NK-92 (cell line): ENCODE results near the gene ESPNL.

ENCODE experiments used
- DNase-seq: peaks from one replicate; lab custom pipeline; 2025; ENCODE audit not compliant: unreplicated experiment; lab: John Stamatoyannopoulos, UW

The ESPNL gene

DNA sequence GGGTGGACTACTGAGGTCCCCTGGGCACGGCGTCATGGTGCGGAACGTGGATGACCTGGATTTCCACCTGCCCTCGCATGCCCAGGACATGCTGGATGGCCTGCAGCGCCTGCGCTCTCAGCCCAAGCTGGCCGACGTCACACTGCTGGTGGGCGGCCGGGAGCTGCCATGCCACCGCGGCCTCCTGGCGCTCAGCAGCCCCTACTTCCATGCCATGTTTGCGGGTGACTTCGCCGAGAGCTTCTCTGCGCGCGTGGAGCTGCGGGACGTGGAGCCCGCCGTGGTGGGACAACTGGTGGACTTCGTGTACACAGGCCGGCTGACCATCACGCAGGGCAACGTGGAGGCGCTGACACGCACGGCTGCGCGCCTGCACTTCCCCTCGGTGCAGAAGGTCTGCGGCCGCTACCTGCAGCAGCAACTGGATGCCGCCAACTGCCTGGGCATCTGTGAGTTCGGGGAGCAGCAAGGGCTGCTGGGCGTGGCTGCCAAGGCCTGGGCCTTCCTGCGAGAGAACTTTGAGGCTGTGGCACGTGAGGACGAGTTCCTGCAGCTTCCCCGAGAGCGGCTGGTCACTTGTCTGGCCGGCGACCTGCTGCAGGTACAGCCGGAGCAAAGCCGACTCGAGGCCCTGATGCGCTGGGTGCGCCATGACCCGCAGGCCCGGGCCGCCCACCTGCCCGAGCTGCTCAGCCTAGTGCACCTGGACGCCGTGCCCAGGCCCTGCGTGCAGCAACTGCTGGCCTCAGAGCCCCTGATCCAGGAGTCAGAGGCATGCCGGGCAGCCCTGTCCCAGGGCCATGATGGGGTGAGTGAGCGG, 40.8 kb downstream of the ESPNL start:
- no peak for DNase-seq

DNA sequence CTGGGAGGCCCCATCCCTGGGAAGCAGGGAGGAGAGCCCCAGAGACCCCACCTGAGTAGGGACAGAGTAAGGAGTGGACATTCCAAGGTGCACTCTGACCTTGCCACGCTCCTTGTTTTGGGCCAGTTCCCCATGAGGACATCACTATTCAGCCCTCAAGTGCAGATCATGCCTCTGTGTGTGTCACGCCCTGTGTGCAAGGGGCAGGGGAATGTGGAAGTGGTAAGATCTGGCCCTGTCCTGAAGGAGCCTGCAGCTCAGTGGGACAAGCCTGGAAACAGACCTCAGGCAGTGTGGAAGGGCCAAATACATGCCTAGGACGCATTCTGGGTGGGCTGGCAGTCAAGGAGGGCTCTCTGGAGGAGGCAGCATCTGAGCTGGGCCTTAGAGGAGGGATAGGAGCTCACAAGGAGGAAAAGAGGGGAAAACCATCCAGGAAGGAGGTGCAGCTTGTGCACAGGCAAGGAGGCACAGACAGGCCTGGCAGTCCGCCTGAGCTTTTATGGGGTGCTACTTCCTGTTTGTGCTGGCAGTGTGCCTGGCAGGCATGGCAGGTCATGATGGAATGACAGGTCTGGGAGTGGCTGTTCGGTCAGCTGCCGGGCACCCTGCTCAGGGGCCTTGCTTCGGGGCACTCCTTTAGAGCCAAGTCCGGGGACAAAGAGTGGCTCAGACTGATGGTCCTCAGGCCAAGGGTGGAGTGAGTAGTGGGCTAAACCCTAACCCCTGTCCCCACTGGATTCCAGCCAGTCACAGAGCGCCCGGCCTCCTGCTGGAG, 41.6 kb downstream of the ESPNL start:
- no peak for DNase-seq

DNA sequence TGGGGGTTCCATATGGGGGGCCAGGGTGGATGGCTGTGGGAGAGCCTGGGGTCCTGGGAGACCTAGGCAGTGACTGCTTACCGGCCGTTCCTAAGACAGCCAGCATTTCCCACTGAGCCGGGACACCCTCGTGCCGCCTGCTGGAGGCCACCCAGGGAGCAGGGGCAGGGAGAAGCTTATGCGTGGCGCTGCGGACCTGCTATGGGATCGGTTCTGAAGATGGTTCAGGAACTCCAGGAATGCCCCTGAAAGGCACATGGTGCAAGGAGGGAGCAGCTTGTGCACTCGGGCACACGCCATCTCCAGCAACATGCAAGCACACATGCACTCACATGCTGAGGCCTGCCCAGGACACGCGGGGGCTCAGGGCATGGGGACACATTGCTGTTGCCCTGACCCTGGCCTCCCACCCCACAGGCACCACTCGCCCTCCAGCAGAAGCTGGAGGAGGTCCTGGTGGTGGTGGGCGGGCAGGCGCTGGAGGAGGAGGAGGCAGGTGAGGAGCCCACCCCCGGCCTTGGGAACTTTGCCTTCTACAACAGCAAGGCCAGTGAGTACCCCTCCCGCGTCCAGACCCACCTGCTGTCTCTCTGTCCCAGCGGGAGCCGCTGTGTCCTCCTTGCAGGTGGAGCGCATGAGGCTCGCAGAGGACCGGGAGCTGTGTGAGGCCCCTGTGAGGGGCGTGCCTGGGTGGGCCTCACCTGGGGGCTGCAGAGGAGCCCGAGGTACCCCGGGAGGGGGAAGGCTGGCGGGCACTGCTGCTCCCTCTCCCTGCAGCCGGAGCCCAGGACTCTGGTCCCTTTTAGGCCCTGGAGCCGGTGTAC, 42.5 kb downstream of the ESPNL start:
- no peak for DNase-seq

DNA sequence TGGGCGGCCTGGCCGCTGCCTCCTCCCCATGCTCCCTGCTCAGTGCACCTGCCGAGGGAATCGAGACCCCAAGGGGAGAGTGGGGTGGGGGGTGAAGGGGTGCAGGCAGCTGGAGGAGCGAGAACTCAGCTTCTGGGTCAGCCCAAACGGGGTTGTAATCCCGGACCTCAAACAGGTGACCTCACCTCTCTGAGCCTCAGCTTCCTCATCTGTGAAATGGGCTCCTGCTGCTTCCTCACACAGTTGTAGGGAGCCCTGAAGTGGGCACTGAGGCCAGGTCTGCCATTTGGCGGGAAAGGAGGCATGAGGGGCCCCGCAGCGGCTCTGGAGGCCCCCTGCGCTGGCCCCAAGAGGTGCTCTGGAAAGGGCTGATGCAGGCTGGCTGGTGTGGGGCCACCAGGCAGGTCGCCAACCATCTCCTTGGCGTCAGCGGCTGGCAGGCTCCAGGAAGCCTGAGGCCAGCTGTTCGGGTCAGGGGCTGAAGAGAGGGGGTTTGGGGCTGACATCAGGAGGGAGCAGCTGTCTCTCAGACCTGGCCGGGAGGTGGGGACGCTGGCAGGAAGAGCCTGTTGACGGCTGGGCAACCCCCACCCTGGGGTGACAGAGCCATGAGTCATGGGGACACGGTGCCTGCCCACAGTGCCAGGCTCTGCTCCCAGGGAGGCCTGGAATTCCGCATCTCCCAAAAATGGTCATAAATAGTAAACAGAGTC, 43.3 kb downstream of the ESPNL start:
- DNase-seq, result no peak

DNA sequence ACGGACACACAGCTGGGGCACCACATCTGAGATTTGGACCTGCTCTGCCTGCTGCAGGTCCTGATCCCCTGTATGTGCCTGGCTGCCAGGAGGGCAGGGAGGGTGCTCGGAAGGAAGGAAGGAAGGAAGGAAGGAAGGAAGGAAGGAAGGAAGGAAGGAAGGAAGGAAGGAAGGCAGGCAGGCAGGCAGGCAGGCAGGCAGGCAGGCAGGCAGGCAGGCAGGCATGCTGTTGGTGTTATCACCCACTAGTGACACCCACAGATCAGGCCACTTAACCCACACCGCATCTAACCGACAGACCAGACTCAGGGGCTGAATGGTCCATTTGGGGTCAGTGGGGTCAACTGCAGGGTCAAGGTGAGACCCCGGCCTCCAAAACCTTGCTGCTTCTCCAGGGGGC, 44.1 kb downstream of the ESPNL start:
- no peak for DNase-seq

DNA sequence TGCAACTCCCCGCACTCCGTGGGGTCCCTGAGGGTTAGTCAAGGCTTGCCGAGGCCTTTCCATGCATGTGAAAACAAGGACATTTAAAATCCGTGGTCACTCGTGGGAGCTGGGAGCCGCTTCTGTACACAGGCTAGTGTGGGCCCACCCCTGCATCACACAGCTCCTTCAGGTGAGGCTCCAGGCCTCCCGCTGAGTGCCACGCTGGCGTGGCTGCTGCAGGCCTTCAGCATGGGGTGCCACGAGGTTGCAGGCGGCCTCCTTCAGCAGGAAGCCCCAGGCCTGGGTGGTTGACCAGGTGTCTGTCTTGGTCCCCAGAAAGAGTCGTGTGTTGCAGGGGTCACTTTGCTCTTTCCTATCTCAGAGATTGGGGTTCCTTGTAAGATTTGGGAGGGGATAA, 44.9 kb downstream of the ESPNL start:
- no peak for DNase-seq

DNA sequence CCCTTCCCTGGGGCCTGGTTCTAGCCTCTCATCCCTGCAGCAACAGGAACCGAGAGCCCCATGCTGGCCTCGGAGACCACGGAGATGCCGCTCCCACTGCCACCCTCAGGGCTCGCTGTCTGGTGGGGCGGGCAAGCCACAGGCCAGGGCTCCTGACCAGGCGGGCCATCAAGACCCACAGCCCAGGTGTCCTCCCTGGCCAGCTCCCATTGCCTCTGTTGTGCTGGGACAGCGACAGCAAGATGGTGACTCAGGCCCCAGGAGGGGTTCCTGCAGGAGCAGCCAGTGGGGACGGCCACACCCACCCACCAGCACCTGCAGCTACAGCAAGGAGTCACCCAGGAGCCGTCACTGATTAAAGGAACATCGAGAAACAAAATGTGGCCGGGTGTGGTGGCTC, 45.7 kb downstream of the ESPNL start:
- DNase-seq, result no peak

DNA sequence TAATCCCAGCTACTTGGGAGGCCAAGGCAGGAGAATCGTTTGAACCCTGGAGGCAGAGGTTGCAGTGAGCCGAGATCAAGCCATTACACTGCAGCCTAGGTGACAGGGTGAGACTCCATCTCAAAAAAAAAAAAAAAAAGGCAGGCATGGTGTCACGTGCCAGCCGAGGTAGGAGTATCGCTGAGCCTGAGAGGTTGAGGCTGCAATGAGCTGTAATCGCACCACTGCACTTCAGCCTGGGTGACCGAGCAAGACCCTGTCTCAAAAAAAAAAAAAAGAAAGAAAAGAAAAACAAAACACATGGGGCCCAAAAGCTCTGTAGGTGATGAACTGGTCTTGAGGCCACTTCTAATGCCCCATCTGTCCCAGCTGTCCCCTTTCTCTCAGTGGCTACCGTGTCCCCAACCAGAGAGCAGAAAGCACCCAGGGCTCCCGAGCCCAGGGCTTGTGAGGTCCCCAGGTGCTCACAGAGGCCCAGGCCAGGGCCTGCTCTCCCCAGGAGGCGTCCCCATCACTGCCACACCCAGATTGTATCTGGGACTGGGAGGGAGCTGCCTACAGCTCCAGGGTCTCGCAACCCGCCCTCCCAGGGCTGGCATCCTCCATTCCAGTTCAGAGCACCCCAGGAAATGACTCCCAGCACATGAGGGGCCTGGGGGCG, 46.9 kb downstream of the ESPNL start:
- DNase-seq, result no peak

DNA sequence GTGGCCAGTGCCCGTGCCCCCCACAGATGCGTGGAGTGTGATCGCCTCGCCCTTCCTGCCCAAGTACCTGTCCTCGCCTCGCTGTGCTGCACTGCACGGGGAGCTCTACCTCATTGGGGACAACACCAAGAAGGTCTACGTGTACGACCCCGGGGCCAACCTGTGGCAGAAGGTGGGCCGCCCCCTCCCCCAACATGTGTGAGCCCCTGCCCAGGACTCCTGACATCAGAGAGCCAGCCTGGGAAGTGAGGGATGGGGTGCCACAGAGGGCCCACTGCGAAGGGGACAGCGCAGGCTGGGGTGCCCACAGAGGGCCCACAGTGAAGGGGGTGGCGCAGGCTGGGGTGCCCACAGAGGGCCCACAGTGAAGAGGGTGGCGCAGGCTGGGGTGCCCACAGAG, 48.8 kb downstream of the ESPNL start:
- DNase-seq, result no peak

DNA sequence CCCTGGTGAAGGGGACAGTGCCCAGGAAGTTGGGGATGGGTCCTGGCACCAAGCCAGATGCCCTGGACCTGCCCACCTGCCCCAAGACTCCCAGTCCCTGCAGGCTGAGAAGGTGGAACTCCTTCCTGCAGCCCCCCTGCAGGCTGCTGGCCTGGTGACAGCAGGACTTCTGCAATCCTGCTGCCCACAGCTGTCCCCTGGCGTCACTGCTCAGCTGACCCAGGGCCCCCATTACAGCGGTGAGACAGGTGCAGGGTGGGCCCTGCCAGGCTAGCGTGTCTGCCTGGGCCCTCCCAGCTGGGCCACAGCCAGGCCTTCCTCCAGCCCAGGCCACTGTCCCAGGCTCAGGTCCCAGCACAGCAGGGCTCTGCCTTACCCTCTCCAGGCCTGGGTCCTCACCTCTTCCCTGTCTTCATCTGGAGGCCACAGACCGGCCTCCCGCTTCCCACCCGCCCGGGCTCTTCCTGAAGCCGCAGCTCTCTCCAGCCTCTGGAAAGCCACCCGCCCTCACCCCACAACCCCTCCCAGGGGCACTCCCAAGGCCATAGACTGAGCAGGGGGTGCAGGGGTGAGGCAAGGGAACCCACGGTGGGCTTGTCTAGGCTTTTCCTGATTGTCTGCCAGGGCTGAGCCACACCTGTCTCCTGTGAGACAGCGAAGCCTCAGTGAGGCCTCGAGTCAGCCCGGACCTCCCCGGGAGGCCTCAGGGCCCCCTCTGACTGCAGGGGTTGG, 49.9 kb downstream of the ESPNL start:
- DNase-seq, result no peak

DNA sequence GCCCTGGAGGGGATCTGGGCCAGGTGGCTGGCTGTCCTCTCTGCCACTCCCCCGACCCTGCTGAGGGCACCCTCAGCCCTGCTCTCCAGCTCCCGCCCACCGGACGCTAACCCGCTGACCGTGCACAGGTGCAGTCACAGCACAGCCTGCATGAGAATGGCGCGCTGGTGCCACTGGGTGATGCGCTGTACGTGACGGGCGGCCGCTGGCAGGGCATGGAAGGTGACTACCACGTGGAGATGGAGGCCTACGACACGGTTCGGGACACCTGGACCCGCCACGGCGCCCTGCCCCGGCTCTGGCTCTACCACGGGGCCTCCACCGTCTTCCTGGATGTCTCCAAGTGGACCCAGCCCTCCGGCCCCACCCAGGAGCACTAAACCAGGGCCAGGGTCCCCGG, 50.5 kb downstream of the ESPNL start:
- DNase-seq, result no peak

DNA sequence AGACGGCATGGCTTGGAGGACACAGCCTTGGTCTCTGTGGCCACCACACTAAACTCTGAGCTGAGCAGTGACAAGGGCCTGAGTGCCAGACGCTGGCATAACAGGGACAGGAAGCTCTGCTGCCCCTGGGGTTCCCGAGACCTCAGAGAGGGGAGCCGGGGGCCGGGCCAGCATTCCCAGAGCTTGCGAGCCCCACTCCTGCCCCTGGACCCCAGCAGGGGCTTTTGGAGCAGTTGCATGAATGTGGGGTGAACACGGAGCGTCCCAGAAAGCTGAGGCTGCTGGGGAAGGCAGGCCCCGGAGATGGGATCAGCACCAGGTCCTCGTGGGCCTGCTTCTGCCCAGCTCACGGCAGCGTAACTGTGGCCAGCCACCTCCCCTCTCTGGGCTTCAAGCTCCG, 51.1 kb downstream of the ESPNL start:
- no peak for DNase-seq

DNA sequence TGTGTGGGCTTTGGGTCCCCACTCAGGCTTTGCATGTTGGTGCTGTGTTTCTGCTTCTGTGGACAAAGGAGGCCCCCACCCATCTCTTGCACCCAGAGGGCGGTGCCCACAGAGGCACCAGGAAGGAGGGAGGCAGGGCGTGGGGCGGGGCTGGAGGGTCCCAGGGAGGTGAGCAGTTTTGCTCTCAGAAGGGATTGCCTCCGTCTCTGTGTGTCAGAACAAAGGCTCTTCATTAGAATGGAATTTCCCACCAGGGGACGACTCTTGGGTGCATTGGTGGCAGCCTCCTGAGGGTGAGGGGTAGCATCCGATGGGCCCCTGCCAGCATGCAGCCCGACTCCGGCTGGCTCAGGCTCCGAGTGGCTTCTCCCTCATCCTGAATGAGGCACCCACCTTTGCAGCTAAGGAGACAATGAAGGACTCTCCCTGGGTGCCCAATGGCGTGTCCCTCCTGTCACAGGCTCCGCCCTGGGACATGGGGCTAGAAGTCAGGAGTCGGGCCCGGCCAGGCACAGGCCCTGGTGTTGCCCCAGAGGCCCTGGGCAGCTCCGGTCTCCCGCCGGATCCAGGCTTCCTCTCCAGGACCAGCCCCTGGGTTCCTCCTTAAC, 51.6 kb downstream of the ESPNL start:
- no peak for DNase-seq

DNA sequence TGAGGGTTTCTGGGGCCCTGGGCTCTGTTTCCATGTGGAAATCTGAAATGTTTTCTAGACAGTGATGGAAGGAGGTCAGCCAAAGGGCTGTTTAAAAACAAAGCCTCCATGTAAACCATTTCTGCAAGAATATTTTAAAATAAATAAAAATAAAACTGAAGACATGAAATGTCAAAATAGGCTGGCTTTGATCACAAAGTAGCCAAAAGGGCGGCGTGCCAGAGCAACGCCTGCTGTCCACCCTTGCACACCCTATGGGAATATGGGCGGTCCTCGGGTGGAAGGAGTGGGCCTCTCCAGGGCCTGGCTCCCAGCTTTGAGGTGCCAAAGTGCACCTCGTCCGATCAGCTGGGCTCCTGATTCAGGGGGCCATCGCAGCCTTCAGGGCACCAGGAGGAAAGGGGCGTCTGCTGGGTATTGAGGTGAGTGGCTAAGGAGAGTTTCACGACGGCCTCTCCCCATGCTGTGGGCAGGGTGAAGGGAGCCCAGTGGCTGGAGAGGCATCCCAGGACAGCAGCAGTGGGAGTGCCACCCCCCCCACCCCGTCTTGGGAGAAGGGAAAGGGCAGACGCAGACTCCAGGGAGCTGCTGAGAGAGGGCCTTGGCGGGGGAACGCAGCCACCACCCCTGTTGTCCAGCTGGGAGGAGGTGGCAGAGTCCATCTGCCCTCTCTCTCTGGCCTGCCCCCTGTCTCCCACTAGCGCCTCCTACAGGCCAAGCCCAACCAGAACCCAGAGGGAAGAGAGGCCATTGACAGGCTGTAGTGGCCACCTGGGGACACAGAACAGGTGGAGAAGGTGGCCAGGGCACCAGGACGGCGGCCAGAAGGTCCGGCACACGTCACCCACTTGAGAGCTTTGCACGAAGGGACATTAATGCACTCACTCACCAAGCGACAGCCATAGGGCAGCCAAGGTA, 52.9 kb downstream of the ESPNL start:
- DNase-seq, result no peak

DNA sequence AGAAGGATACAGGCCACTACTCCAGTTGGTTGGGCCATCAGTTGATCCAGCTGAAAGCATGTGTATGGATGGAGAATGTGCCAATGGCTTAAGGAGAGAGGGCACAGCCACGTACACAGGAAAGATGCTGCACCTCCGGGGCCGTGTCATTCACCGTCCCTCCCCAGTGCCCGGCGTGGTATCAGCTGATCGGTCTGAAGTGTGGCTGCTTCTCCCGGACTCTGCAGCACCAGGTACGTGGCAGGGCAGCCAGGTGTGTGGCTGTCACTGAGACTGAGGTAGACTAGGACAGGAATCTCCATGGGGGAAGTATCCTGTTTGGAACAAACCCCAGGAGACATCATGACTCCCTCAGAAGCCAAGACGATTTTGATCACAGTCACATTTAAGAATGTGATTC, 54.4 kb downstream of the ESPNL start:
- no peak for DNase-seq

DNA sequence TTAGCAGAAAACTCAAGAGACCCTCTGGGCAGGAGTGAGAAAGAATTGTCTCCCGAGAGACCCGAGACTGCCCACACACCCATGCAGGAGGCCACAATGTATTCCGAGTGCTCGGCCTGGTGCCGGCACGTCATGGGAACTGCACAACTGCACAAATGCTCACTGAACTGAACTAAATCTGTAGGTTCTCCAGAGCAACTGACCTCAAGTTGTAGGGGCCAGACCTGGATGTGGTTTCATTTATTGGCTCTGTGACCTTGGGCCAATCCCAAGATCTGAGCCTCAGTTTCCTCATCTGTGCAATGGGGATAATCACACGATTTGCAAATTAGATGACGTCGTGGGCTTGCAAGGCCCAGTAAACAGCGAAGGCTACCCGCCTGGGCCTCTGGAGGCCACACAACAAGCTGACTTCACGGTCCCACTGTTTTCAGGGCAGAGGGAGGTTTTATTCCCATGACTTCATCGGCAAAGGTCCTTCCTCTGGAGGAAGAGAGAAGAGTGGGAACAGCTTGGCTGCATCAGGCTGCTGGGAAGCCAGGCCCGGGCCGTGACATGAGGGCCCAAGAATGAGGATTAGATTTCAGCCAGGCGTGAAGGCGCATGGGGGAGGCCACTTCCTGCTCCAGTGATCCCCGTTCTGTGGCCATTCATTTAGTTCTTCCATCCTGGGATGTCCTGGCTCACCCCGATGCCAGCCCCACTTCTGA, 55.1 kb downstream of the ESPNL start:
- DNase-seq, result no peak

DNA sequence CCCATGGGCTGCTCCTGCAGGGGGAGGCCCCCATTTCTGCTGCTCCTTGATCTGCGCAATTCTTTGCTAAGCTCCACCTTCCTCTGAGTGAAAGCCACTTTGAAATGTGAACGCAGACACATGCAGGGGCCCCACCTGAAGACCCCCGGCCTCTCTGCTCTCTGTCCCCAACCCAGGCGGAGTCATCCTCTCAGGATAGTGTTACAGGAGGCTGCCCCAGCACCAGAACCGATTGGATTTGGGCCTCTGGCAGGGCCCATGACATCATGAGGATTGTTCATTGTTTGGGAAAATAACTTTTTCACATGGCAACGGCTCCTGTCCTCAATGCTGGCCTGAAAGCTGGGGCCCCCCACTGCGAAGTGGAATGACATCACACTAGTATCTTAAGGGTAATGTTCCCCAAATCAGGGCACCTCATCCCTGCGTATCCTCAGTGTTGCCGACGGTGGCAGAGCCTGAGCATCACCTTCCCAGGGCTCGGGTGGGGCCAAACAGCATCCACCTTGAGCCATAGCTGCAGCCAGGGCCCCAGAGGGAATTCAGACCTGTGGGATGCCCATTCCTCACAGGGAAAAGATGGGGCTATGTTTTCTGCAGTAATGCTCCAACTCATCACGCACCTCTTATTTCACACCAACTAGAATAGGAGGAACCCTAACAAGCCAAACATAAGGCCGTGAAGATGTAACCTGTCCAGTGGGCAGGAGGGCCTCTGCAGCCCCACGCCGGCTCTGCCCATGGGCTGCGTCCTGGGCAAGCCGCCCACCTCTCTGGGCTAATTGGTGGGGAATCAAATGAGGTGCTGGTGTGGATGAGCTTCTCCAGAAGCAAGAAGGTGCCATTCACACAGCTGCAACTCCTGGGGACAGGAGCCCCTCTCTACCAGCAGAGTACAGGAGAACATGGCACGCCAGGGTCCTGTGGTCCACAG, 55.9 kb downstream of the ESPNL start:
- DNase-seq, result no peak
